WTC11 (cell line): Measurements from ENCODE around the gene ZNF57. TPM values are rescaled to one million over a fixed set of nuclear protein-coding genes. Genes with fewer than 3 reads are reported as not detected.

Experiments
- CREB1 ChIP-seq: sonication (generic); formaldehyde crosslinking; IDR thresholded peaks from 2 replicates; pipeline ENCODE4 v1.8.0; 2023; ENCODE audit warnings: mild to moderate bottlenecking, missing genetic modification reagents
- JAZF1 ChIP-seq: fragments of 250-450 bp; sonication (Bioruptor Pico); IDR thresholded peaks from 2 replicates; pipeline ENCODE4 v1.9.0; 2021; ENCODE audit warnings: moderate library complexity, mild to moderate bottlenecking, inconsistent platforms
- KAT7 ChIP-seq: sonication (generic); formaldehyde crosslinking; IDR thresholded peaks from 2 replicates; pipeline ENCODE4 v1.8.1; 2023; ENCODE audit warnings: missing genetic modification reagents, mild to moderate bottlenecking, borderline replicate concordance
- MYBL2 ChIP-seq: sonication (generic); formaldehyde crosslinking; IDR thresholded peaks from 2 replicates; pipeline ENCODE4 v1.8.1; 2023; ENCODE audit warnings: mild to moderate bottlenecking, moderate library complexity, missing genetic modification reagents
- NR3C1 ChIP-seq: sonication (generic); formaldehyde crosslinking; conservative IDR thresholded peaks from 2 replicates; pipeline ENCODE4 v1.8.1; 2023; ENCODE audit warnings: low read depth, mild to moderate bottlenecking, missing genetic modification reagents
- OVOL2 ChIP-seq: fragments of 250-450 bp; sonication (Bioruptor Pico); IDR thresholded peaks from 2 replicates; pipeline ENCODE4 v1.9.0; 2021; ENCODE audit warnings: mild to moderate bottlenecking, borderline replicate concordance
- RORB ChIP-seq: fragments of 250-450 bp; sonication (Bioruptor Pico); IDR thresholded peaks from 2 replicates; pipeline ENCODE4 v1.9.0; 2021; ENCODE audit warnings: mild to moderate bottlenecking
- SOX15 ChIP-seq: fragments of 250-450 bp; sonication (Bioruptor Pico); IDR thresholded peaks from 2 replicates; pipeline ENCODE4 v1.9.0; 2021; ENCODE audit warnings: mild to moderate bottlenecking
- TEAD1 ChIP-seq: sonication (generic); formaldehyde crosslinking; IDR thresholded peaks from 2 replicates; pipeline ENCODE4 v1.8.0; 2022; ENCODE audit warnings: mild to moderate bottlenecking, missing genetic modification reagents
- TP53 ChIP-seq: sonication (generic); formaldehyde crosslinking; IDR thresholded peaks from 2 replicates; pipeline ENCODE4 v1.8.1; 2023; ENCODE audit warnings: mild to moderate bottlenecking, missing genetic modification reagents
- ZNF232 ChIP-seq: sonication (generic); formaldehyde crosslinking; IDR thresholded peaks from 2 replicates; pipeline ENCODE4 v1.8.0; 2022; ENCODE audit warnings: mild to moderate bottlenecking, missing genetic modification reagents
- ZNF317 ChIP-seq: sonication (generic); formaldehyde crosslinking; IDR thresholded peaks from 2 replicates; pipeline ENCODE4 v1.8.1; 2023; ENCODE audit warnings: low read depth, mild to moderate bottlenecking, moderate library complexity, missing genetic modification reagents, borderline replicate concordance
- ZNF416 ChIP-seq: fragments of 250-450 bp; sonication (Bioruptor Pico); IDR thresholded peaks from 2 replicates; pipeline ENCODE4 v1.9.0; 2021; ENCODE audit warnings: mild to moderate bottlenecking, inconsistent platforms
- total RNA-seq: library from RNA; stranded (reverse); gene quantifications from 3 replicates; pipeline ENCODE4 v1.2.3, GENCODE V29; 2021
- TF ChIP-seq, protein P1 (sequence below): fragments of 250-450 bp; sonication (Bioruptor Pico); conservative IDR thresholded peaks from 2 replicates; pipeline ENCODE4 v1.9.0; 2021; ENCODE audit warnings: mild to moderate bottlenecking
- TF ChIP-seq, protein P2 (sequence below): sonication (generic); formaldehyde crosslinking; IDR thresholded peaks from 2 replicates; pipeline ENCODE4 v1.8.1; 2023; ENCODE audit warnings: mild to moderate bottlenecking, missing genetic modification reagents, moderate library complexity
- TF ChIP-seq, protein P3 (sequence below): sonication (generic); formaldehyde crosslinking; IDR thresholded peaks from 2 replicates; pipeline ENCODE4 v1.8.1; 2022; ENCODE audit warnings: missing genetic modification reagents, borderline replicate concordance
- TF ChIP-seq, protein P4 (sequence below): fragments of 250-450 bp; sonication (Bioruptor Pico); IDR thresholded peaks from 2 replicates; pipeline ENCODE4 v1.9.0; 2021; ENCODE audit warnings: mild to moderate bottlenecking
- TF ChIP-seq, protein P5 (sequence below): sonication (generic); formaldehyde crosslinking; IDR thresholded peaks from 2 replicates; pipeline ENCODE4 v1.8.1; 2022; ENCODE audit warnings: low read depth, missing genetic modification reagents, borderline replicate concordance
- TF ChIP-seq, protein P6 (sequence below): sonication (generic); formaldehyde crosslinking; conservative IDR thresholded peaks from 2 replicates; pipeline ENCODE4 v1.8.1; 2023; ENCODE audit warnings: mild to moderate bottlenecking, low read depth, missing genetic modification reagents, moderate library complexity
- TF ChIP-seq, protein P7 (sequence below): sonication (generic); formaldehyde crosslinking; conservative IDR thresholded peaks from 2 replicates; pipeline ENCODE4 v1.8.1; 2022; ENCODE audit warnings: mild to moderate bottlenecking, missing genetic modification reagents
- TF ChIP-seq, protein P8 (sequence below): fragments of 250-450 bp; sonication (Bioruptor Pico); IDR thresholded peaks from 2 replicates; pipeline ENCODE4 v2.1.2; 2022; ENCODE audit warnings: mild to moderate bottlenecking, moderate library complexity
- TF ChIP-seq, protein P9 (sequence below): sonication (generic); formaldehyde crosslinking; IDR thresholded peaks from 2 replicates; pipeline ENCODE4 v1.8.0; 2023; ENCODE audit warnings: missing genetic modification reagents, mild to moderate bottlenecking, borderline replicate concordance

ZNF57 gene
- total RNA-seq, 1 experiment from 2014 or later, result 8.9 TPM

DNA sequence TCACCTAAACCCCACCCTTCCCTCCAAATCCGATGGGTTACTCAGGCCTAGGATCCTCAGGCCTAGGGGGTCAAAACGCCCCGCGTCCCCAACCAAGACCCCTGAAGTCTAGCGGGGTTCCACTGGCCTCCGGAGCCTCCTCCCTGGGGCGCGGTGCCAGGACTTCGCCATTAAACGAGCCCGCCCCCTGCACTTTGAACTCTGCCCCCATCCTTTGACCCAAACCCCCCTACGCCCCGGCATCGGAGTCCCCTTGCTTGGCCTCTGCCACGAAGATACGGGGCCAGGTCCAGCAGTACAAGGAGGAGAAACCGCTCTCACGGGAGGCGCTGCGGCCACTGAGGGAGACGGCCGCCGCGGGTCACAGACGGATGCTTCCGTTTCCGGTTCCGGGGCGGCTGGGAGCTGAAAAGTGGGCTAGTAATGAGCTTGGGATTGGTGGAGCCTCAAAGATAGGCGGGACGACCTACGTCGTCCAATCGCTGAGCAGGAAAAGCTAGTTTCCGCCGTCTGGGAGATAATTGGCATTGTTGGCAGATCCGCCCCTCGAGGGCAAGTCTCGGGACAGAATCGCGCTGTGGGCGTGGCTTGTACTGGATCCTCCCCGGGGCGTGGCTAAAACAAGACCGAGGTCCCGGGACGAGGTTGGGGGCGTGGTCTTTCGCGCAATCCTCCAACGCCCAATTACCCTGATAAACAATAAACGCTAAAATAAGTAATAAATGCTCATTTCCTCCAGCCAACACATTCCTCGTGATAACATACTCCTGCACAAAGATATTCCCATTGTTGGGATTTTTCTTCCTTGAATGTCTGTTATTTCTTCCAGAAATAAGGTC lies 49.8 kb downstream of the ZNF57 start (continued):
- TF ChIP-seq, protein P1, sequence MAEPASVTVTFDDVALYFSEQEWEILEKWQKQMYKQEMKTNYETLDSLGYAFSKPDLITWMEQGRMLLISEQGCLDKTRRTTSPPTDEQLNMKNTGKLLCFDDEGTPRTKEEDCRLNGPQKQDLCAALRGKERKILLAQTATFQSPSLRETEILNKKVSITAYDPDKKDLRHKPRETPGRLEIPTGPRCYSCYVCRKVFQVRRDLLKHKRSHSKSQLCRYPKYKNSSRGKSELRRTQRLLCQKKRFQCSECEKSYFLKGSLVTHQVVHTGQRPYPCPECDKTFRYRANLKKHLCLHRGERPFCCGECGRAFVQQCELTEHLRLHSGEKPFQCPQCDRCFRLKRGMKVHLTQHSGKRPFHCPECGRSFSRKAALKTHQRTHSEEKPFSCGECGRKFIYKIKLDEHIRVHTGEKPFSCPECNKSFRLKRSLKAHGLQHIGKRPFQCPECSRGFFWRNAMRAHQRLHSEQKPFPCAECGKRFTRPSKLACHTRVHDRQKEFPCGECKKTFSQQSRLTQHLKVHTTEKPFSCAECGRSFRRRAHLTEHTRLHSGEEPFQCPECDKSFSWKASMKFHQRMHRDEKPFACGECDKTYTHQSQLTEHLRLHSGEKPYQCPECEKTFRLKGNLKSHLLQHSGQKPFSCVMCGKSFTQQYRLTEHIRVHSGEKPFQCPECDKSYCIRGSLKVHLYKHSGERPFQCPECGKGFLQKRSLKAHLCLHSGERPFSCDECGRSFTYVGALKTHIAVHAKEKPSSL, result no peak
- no peak for TF ChIP-seq TP53 (CRISPR knock-in tag)
- TF ChIP-seq, protein P2, sequence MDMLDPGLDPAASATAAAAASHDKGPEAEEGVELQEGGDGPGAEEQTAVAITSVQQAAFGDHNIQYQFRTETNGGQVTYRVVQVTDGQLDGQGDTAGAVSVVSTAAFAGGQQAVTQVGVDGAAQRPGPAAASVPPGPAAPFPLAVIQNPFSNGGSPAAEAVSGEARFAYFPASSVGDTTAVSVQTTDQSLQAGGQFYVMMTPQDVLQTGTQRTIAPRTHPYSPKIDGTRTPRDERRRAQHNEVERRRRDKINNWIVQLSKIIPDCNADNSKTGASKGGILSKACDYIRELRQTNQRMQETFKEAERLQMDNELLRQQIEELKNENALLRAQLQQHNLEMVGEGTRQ (CRISPR knock-in tag), result no peak
- TF ChIP-seq, protein P3, sequence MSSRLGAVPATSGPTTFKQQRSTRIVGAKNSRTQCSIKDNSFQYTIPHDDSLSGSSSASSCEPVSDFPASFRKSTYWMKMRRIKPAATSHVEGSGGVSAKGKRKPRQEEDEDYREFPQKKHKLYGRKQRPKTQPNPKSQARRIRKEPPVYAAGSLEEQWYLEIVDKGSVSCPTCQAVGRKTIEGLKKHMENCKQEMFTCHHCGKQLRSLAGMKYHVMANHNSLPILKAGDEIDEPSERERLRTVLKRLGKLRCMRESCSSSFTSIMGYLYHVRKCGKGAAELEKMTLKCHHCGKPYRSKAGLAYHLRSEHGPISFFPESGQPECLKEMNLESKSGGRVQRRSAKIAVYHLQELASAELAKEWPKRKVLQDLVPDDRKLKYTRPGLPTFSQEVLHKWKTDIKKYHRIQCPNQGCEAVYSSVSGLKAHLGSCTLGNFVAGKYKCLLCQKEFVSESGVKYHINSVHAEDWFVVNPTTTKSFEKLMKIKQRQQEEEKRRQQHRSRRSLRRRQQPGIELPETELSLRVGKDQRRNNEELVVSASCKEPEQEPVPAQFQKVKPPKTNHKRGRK (CRISPR knock-in tag), result no peak
- TF ChIP-seq, protein P4, sequence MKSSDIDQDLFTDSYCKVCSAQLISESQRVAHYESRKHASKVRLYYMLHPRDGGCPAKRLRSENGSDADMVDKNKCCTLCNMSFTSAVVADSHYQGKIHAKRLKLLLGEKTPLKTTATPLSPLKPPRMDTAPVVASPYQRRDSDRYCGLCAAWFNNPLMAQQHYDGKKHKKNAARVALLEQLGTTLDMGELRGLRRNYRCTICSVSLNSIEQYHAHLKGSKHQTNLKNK (CRISPR knock-in tag), result no peak
- no peak for TF ChIP-seq NR3C1
- no peak for TF ChIP-seq OVOL2 (CRISPR knock-in tag)
- TF ChIP-seq CREB1, result no peak
- TF ChIP-seq, protein P5, sequence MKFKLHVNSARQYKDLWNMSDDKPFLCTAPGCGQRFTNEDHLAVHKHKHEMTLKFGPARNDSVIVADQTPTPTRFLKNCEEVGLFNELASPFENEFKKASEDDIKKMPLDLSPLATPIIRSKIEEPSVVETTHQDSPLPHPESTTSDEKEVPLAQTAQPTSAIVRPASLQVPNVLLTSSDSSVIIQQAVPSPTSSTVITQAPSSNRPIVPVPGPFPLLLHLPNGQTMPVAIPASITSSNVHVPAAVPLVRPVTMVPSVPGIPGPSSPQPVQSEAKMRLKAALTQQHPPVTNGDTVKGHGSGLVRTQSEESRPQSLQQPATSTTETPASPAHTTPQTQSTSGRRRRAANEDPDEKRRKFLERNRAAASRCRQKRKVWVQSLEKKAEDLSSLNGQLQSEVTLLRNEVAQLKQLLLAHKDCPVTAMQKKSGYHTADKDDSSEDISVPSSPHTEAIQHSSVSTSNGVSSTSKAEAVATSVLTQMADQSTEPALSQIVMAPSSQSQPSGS (CRISPR knock-in tag), result no peak
- TF ChIP-seq, protein P6, sequence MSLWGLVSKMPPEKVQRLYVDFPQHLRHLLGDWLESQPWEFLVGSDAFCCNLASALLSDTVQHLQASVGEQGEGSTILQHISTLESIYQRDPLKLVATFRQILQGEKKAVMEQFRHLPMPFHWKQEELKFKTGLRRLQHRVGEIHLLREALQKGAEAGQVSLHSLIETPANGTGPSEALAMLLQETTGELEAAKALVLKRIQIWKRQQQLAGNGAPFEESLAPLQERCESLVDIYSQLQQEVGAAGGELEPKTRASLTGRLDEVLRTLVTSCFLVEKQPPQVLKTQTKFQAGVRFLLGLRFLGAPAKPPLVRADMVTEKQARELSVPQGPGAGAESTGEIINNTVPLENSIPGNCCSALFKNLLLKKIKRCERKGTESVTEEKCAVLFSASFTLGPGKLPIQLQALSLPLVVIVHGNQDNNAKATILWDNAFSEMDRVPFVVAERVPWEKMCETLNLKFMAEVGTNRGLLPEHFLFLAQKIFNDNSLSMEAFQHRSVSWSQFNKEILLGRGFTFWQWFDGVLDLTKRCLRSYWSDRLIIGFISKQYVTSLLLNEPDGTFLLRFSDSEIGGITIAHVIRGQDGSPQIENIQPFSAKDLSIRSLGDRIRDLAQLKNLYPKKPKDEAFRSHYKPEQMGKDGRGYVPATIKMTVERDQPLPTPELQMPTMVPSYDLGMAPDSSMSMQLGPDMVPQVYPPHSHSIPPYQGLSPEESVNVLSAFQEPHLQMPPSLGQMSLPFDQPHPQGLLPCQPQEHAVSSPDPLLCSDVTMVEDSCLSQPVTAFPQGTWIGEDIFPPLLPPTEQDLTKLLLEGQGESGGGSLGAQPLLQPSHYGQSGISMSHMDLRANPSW (CRISPR knock-in tag), result no peak
- TF ChIP-seq ZNF416 (CRISPR knock-in tag), result no peak
- no peak for TF ChIP-seq ZNF232 (CRISPR knock-in tag)
- no peak for TF ChIP-seq KAT7
- TF ChIP-seq, protein P7, sequence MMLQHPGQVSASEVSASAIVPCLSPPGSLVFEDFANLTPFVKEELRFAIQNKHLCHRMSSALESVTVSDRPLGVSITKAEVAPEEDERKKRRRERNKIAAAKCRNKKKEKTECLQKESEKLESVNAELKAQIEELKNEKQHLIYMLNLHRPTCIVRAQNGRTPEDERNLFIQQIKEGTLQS, result no peak
- TF ChIP-seq TEAD1 (CRISPR knock-in tag), result peak; percentile 64; the same call in 1 of the 2 replicates
- no peak for TF ChIP-seq RORB (CRISPR knock-in tag)
- TF ChIP-seq, protein P8, sequence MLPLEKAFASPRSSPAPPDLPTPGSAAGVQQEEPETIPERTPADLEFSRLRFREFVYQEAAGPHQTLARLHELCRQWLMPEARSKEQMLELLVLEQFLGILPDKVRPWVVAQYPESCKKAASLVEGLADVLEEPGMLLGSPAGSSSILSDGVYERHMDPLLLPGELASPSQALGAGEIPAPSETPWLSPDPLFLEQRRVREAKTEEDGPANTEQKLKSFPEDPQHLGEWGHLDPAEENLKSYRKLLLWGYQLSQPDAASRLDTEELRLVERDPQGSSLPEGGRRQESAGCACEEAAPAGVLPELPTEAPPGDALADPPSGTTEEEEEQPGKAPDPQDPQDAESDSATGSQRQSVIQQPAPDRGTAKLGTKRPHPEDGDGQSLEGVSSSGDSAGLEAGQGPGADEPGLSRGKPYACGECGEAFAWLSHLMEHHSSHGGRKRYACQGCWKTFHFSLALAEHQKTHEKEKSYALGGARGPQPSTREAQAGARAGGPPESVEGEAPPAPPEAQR, result no peak
- TF ChIP-seq SOX15 (CRISPR knock-in tag), result no peak
- no peak for TF ChIP-seq JAZF1 (CRISPR knock-in tag)
- TF ChIP-seq ZNF317 (CRISPR knock-in tag), result no peak
- TF ChIP-seq, protein P9, sequence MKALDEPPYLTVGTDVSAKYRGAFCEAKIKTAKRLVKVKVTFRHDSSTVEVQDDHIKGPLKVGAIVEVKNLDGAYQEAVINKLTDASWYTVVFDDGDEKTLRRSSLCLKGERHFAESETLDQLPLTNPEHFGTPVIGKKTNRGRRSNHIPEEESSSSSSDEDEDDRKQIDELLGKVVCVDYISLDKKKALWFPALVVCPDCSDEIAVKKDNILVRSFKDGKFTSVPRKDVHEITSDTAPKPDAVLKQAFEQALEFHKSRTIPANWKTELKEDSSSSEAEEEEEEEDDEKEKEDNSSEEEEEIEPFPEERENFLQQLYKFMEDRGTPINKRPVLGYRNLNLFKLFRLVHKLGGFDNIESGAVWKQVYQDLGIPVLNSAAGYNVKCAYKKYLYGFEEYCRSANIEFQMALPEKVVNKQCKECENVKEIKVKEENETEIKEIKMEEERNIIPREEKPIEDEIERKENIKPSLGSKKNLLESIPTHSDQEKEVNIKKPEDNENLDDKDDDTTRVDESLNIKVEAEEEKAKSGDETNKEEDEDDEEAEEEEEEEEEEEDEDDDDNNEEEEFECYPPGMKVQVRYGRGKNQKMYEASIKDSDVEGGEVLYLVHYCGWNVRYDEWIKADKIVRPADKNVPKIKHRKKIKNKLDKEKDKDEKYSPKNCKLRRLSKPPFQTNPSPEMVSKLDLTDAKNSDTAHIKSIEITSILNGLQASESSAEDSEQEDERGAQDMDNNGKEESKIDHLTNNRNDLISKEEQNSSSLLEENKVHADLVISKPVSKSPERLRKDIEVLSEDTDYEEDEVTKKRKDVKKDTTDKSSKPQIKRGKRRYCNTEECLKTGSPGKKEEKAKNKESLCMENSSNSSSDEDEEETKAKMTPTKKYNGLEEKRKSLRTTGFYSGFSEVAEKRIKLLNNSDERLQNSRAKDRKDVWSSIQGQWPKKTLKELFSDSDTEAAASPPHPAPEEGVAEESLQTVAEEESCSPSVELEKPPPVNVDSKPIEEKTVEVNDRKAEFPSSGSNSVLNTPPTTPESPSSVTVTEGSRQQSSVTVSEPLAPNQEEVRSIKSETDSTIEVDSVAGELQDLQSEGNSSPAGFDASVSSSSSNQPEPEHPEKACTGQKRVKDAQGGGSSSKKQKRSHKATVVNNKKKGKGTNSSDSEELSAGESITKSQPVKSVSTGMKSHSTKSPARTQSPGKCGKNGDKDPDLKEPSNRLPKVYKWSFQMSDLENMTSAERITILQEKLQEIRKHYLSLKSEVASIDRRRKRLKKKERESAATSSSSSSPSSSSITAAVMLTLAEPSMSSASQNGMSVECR (CRISPR knock-in tag), result peak; percentile 85; the same call in 1 of the 2 replicates
- TF ChIP-seq MYBL2, result no peak
